GM23248 (cell line): ENCODE results near the gene SPDEF.

Source experiments
- EZH2 ChIP-seq: fragments of 200-600 bp; sonication (generic); IDR thresholded peaks from 2 replicates; pipeline ENCODE4 v1.6.1; 2018; ENCODE audit warnings: antibody characterized with exemption, mild to moderate bottlenecking; ENCODE audit not compliant: insufficient read depth, poor library complexity, severe bottlenecking
- EZH2phosphoT487 ChIP-seq: fragments of 200-600 bp; sonication (generic); IDR thresholded peaks from 2 replicates; pipeline ENCODE4 v1.6.1; 2018; ENCODE audit warnings: antibody characterized with exemption, moderate library complexity, mild to moderate bottlenecking, low read depth; ENCODE audit not compliant: insufficient read depth

DNA sequence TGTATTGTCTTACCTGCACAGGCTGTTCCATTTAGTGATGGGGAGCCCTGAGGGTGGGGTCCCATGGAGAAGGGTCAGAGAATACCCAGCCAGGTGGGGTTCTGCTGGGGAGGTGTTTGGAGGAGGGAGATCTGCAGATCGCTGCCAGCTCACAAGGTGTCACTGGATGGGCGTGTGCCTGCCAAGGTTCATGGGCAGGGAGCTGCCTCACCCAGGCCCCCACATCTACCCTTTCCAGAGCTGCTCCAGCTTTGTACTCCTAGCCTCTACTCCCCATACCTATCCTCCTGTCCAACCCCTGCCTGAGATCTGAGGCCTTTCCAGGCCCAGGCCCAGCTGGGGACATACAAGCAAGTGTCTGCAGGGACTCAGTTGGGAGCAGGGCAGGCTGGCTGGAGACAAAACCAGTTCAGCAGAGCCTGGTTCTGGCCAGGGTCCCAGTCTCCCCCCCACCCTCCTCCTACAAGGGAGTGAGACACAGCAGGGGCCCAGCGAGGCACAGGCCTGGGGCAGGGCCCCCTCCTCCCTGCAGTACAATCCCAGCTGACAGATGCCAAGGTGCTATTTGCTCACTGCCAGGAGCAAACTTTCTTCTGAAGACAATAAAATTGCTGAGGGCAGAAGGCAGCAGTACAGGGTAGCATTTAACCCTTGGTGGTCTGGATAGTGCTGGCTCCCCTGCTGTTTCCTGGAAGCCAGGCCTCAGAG, 19.7 kb downstream of the SPDEF start:
- TF ChIP-seq EZH2: no peak
- no peak for TF ChIP-seq EZH2phosphoT487
